ENCODE data around the gene KMO.

- no peak for TF ChIP-seq CTCF (IDR thresholded peaks at IDR 0.05)
- no peak for TF ChIP-seq POLR2A (IDR thresholded peaks at IDR 0.05)
- TF ChIP-seq EP300 (IDR thresholded peaks at IDR 0.05; ENCODE audit: low read depth): no peak
- no peak for TF ChIP-seq POLR2AphosphoS5 (IDR thresholded peaks at IDR 0.05)
Measured at GRCh38 chr1:241630005-241630404, 97.8 kb downstream of the KMO start.
